ENCODE results near the gene MVB12B.

DNA sequence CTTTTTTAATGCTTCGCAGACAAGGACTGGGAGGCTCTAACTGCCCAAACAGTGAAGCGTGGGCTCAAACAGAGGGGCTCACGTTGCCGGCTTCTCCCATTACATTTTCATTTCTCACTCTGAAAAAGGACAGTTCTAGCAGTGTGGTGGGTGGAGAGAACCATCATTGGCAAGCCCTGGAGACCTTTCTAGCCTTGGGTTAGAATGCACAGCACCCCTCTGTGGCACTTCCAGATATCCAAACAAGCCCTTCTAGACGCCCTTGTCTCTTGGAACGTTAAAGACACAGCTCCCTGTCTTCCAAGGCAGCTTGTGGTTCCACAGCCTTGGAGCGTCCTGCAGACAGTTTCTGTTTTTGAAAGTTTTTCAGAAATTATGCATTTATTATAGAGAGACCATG lies 52.1 kb downstream of the MVB12B start:
- TF ChIP-seq, protein P1, sequence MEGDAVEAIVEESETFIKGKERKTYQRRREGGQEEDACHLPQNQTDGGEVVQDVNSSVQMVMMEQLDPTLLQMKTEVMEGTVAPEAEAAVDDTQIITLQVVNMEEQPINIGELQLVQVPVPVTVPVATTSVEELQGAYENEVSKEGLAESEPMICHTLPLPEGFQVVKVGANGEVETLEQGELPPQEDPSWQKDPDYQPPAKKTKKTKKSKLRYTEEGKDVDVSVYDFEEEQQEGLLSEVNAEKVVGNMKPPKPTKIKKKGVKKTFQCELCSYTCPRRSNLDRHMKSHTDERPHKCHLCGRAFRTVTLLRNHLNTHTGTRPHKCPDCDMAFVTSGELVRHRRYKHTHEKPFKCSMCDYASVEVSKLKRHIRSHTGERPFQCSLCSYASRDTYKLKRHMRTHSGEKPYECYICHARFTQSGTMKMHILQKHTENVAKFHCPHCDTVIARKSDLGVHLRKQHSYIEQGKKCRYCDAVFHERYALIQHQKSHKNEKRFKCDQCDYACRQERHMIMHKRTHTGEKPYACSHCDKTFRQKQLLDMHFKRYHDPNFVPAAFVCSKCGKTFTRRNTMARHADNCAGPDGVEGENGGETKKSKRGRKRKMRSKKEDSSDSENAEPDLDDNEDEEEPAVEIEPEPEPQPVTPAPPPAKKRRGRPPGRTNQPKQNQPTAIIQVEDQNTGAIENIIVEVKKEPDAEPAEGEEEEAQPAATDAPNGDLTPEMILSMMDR (IDR thresholded peaks at IDR 0.05): no peak
- TF ChIP-seq POLR2AphosphoS5 (IDR thresholded peaks at IDR 0.05): no peak
- TF ChIP-seq POLR2A (IDR thresholded peaks at IDR 0.05): no peak
